ENCODE measurements around the gene ADCK2. TPM values are rescaled to one million over a fixed set of nuclear protein-coding genes. Genes with fewer than 3 reads are reported as not detected.
"Not testable (repeated sequence)": the region's sequence is repeated elsewhere in the genome, so short reads cannot be mapped to it uniquely, and the experiment has no call there.

The ADCK2 gene
- 16.7 TPM for polyA plus RNA-seq (2013, experiment 1 of 2; ENCODE audit: insufficient read length)
- 15.8 TPM for polyA plus RNA-seq (2013, experiment 2 of 2; ENCODE audit: insufficient read length)

- no peak for DNase-seq
Observed at GRCh38 chr7:140672382-140673062, at the start of gene ADCK2. ADCK2 (plus strand) TSS chr7:140672945; CDS start chr7:140673331, 386 bp downstream.

GRCh38 chr7:140623980-140624379 lies 48.8 kb upstream of the ADCK2 start:
- peak; percentile 80 for DNase-seq

GRCh38 chr7:140624392-140625191 lies 48.2 kb upstream of the ADCK2 start:
- DNase-seq, result no peak

- not testable (repeated sequence) for DNase-seq
Observed at GRCh38 chr7:140625192-140625558, 47.6 kb upstream of the ADCK2 start.

- DNase-seq, result peak; percentile 98
Observed at GRCh38 chr7:140625908-140626868, 46.6 kb upstream of the ADCK2 start.

- no peak for DNase-seq
Observed at GRCh38 chr7:140631021-140631420, 41.7 kb upstream of the ADCK2 start.

- no peak for DNase-seq
Observed at GRCh38 chr7:140631602-140632001, 41.1 kb upstream of the ADCK2 start.

GRCh38 chr7:140635345-140635744 lies 37.4 kb upstream of the ADCK2 start:
- DNase-seq, result no peak

- no peak for DNase-seq
Observed at GRCh38 chr7:140635816-140636215, 36.9 kb upstream of the ADCK2 start.

- no peak for DNase-seq
Observed at GRCh38 chr7:140637400-140637799, 35.3 kb upstream of the ADCK2 start.

- DNase-seq, result peak; percentile 50
Observed at GRCh38 chr7:140638173-140638791, 34.5 kb upstream of the ADCK2 start.

GRCh38 chr7:140639366-140640053 lies 33.2 kb upstream of the ADCK2 start:
- DNase-seq, result peak; percentile 73

- DNase-seq, result peak; percentile 56
Observed at GRCh38 chr7:140640060-140640637, 32.6 kb upstream of the ADCK2 start.

GRCh38 chr7:140640727-140641523 lies 31.8 kb upstream of the ADCK2 start, which contains the start of gene DENND2A:
DENND2A (minus strand) TSS chr7:140640813; CDS start chr7:140602397, 38,416 bp downstream.
- peak; percentile 68 for DNase-seq

GRCh38 chr7:140641524-140642195 lies 31.1 kb upstream of the ADCK2 start:
- no peak for DNase-seq

GRCh38 chr7:140643416-140643815 lies 29.3 kb upstream of the ADCK2 start:
- DNase-seq, result no peak

GRCh38 chr7:140644761-140645160 lies 28.0 kb upstream of the ADCK2 start:
- not testable (repeated sequence) for DNase-seq

- no peak for DNase-seq
Observed at GRCh38 chr7:140645166-140645900, 27.4 kb upstream of the ADCK2 start.

All from fibroblast of skin of back (primary cell).